HCT116 (cell line): ENCODE results near the gene ABCC8. TPM values are rescaled to one million over a fixed set of nuclear protein-coding genes. Genes with fewer than 3 reads are reported as not detected.

ENCODE experiments used
- ATAC-seq: fragments of 200-7000 bp; cut with Tn5 transposase; 2 replicates; pipeline ENCODE4 v1.9.1; 2020; ENCODE audit warnings: mild to moderate bottlenecking, moderate library complexity
- BruUV-seq: library from RNA; stranded (reverse); fragments of 400-500 nt; replicated peaks from 2 replicates; lab custom pipeline; 2021; lab: Mats Ljungman, UMichigan
- CTCF ChIA-PET: fragments of 300-600 bp; sonication (Branson Sonifier 250); formaldehyde crosslinking; loops from one replicate; lab custom pipeline; 2021; ENCODE audit warnings: antibody characterized with exemption; lab: Charles Lee
- POLR2A ChIA-PET: fragments of 300-600, 350-600 bp; sonication (Branson Sonifier 250); formaldehyde crosslinking; loops from one replicate; lab custom pipeline; 2021; ENCODE audit warnings: antibody characterized with exemption; lab: Charles Lee
- RAD21 ChIA-PET, 2 experiments: fragments of 300-600 bp; sonication (Branson Sonifier 250); formaldehyde crosslinking; loops; one replicate each; lab custom pipeline; 2023; ENCODE audit warnings: low total read pairs in 2 of 2; ENCODE audit not compliant: uncharacterized antibody in 2 of 2, unreplicated experiment in 2 of 2, low non-redundant PET in 1 of 2; lab: Charles Lee
- DNase-seq: peaks from one replicate; pipeline ENCODE4 v3.0.0-alpha.2; 2010; ENCODE audit warnings: low read depth, low spot score
- H2AFZ ChIP-seq: fragments of 200-600 bp; shearing (Covaris generic), sonication (generic); 2 replicates; pipeline ENCODE4 v1.6.1; 2017; ENCODE audit warnings: low read depth, mixed run types, mixed read lengths, antibody characterized with exemption, low read length; ENCODE audit not compliant: poor library complexity, severe bottlenecking
- H3K27ac ChIP-seq: 2 replicates; pipeline ENCODE4 v1.5.1; 2012; ENCODE audit warnings: low read depth, low read length
- H3K27me3 ChIP-seq: fragments of 200-600 bp; sonication (generic); 2 replicates; pipeline ENCODE4 v1.6.1; 2016; ENCODE audit warnings: mixed run types, low read length, mixed read lengths; ENCODE audit not compliant: insufficient read depth
- H3K36me3 ChIP-seq, 2 experiments: fragments of 200-500 bp in 1 of 2; fragments of 200-600 bp in 1 of 2; sonication (Bioruptor generic) in 1 of 2; sonication (generic) in 1 of 2; 2 replicates each; pipeline versions ENCODE4 v1.5.1 to v1.6.1; 2014 to 2016; ENCODE audit warnings: low read length in 2 of 2, inconsistent platforms in 1 of 2, mixed read lengths in 1 of 2, mixed run types in 1 of 2; ENCODE audit not compliant: insufficient read depth in 2 of 2, control insufficient read depth in 1 of 2
- H3K4me1 ChIP-seq, 2 experiments: fragments of 200-600 bp in 1 of 2; sonication (generic) in 1 of 2; 2 replicates each; pipeline versions ENCODE4 v1.5.1 to v1.6.1; 2012 to 2017; ENCODE audit warnings: low read length in 2 of 2, inconsistent platforms in 1 of 2, mild to moderate bottlenecking in 1 of 2, mixed read lengths in 1 of 2, mixed run types in 1 of 2, moderate library complexity in 1 of 2; ENCODE audit not compliant: insufficient read depth in 2 of 2, control insufficient read depth in 1 of 2
- H3K4me2 ChIP-seq: fragments of 200-600 bp; sonication (generic); 2 replicates; pipeline ENCODE4 v1.6.1; 2017; ENCODE audit warnings: mixed run types, low read length, mixed read lengths
- H3K4me3 ChIP-seq, 2 experiments: fragments of 200-600 bp in 1 of 2; sonication (generic) in 1 of 2; replicated peaks in 1 of 2; 2 replicates each; pipeline ENCODE4 v1.5.1; 2011 to 2016; ENCODE audit warnings: low read length in 2 of 2, control low read depth in 1 of 2, low read depth in 1 of 2, mild to moderate bottlenecking in 1 of 2, mixed read lengths in 1 of 2, mixed run types in 1 of 2
- H3K79me2 ChIP-seq: fragments of 200-600 bp; sonication (generic); 2 replicates; pipeline ENCODE4 v1.6.1; 2017; ENCODE audit warnings: mild to moderate bottlenecking, mixed run types, low read length, moderate library complexity, mixed read lengths; ENCODE audit not compliant: insufficient read depth
- H3K9ac ChIP-seq: fragments of 200-600 bp; sonication (generic); 2 replicates; pipeline ENCODE4 v1.6.1; 2016; ENCODE audit warnings: low read length, mixed read lengths
- H3K9me2 ChIP-seq: fragments of 200-600 bp; sonication (generic), shearing (Covaris generic); 2 replicates; pipeline ENCODE4 v1.6.1; 2017; ENCODE audit warnings: mixed run types, mild to moderate bottlenecking, moderate library complexity; ENCODE audit not compliant: insufficient read depth
- H3K9me3 ChIP-seq, 2 experiments: fragments of 200-500 bp in 1 of 2; fragments of 200-600 bp in 1 of 2; sonication (Bioruptor generic) in 1 of 2; sonication (generic) in 1 of 2; 2 replicates each; pipeline ENCODE4 v1.6.1; 2014 to 2017; ENCODE audit warnings: low read length in 2 of 2, mixed read lengths in 2 of 2, inconsistent platforms in 1 of 2, low read depth in 1 of 2, mild to moderate bottlenecking in 1 of 2, mixed run types in 1 of 2, moderate library complexity in 1 of 2; ENCODE audit not compliant: control insufficient read depth in 1 of 2, insufficient read depth in 1 of 2
- H4K20me1 ChIP-seq: fragments of 200-600 bp; sonication (generic), shearing (Covaris generic); 2 replicates; pipeline ENCODE4 v1.6.1; 2017; ENCODE audit warnings: mixed run types, mild to moderate bottlenecking, moderate library complexity; ENCODE audit not compliant: insufficient read depth
- ATF3 ChIP-seq: IDR thresholded peaks from 2 replicates; pipeline ENCODE4 v1.6.1; 2012
- CEBPB ChIP-seq: IDR thresholded peaks from 2 replicates; pipeline ENCODE4 v1.6.1; 2012; ENCODE audit warnings: low read depth
- CTCF ChIP-seq, 3 experiments: fragments of 200-600 bp in 1 of 3; sonication (generic) in 1 of 3; IDR thresholded peaks in 2 of 3; conservative IDR thresholded peaks in 1 of 3; 2 replicates each; pipeline ENCODE4 v1.5.1; 2012 to 2017; ENCODE audit warnings: low read depth in 2 of 3, low read length in 2 of 3, antibody characterized with exemption in 1 of 3, borderline replicate concordance in 1 of 3, control low read depth in 1 of 3, mild to moderate bottlenecking in 1 of 3, mixed read lengths in 1 of 3, mixed run types in 1 of 3, moderate library complexity in 1 of 3; ENCODE audit not compliant: insufficient read depth in 1 of 3
- EGR1 ChIP-seq: IDR thresholded peaks from 2 replicates; pipeline ENCODE4 v1.6.1; 2012; ENCODE audit warnings: low read depth
- ELF1 ChIP-seq: IDR thresholded peaks from 2 replicates; pipeline ENCODE4 v1.6.1; 2012; ENCODE audit warnings: low read depth, borderline replicate concordance
- EZH2phosphoT487 ChIP-seq: fragments of 200-600 bp; IDR thresholded peaks from 2 replicates; pipeline ENCODE4 v1.6.1; 2018; ENCODE audit warnings: antibody characterized with exemption, borderline replicate concordance
- FOSL1 ChIP-seq: IDR thresholded peaks from 2 replicates; pipeline ENCODE4 v1.6.1; 2012; ENCODE audit warnings: low read depth
- JUND ChIP-seq: IDR thresholded peaks from 2 replicates; pipeline ENCODE4 v1.6.1; 2012
- MAX ChIP-seq: IDR thresholded peaks from 2 replicates; pipeline ENCODE4 v1.6.1; 2012
- POLR2A ChIP-seq: IDR thresholded peaks from 2 replicates; pipeline ENCODE4 v1.7.0; 2011; ENCODE audit warnings: borderline replicate concordance; ENCODE audit not compliant: insufficient read depth, insufficient read length; ENCODE audit errors: extremely low read depth
- RAD21 ChIP-seq: IDR thresholded peaks from 2 replicates; pipeline ENCODE4 v1.6.1; 2012; ENCODE audit warnings: low read depth, mild to moderate bottlenecking
- REST ChIP-seq: IDR thresholded peaks from 2 replicates; pipeline ENCODE4 v1.6.1; 2012; ENCODE audit warnings: low read depth
- SIN3A ChIP-seq: IDR thresholded peaks from 2 replicates; pipeline ENCODE4 v1.6.1; 2012; ENCODE audit warnings: low read depth
- SP1 ChIP-seq: IDR thresholded peaks from 2 replicates; pipeline ENCODE4 v1.6.1; 2012; ENCODE audit warnings: low read depth
- SRF ChIP-seq: IDR thresholded peaks from 2 replicates; pipeline ENCODE4 v1.6.1; 2012; ENCODE audit warnings: low read depth
- TCF7L2 ChIP-seq: IDR thresholded peaks from 2 replicates; pipeline ENCODE4 v1.7.0; 2011; ENCODE audit warnings: borderline replicate concordance, inconsistent platforms; ENCODE audit not compliant: insufficient read depth, insufficient read length; ENCODE audit errors: extremely low read depth
- YY1 ChIP-seq: IDR thresholded peaks from 2 replicates; pipeline ENCODE4 v1.6.1; 2011; ENCODE audit warnings: low read length, low read depth, moderate library complexity, mild to moderate bottlenecking; ENCODE audit not compliant: insufficient replicate concordance; ENCODE audit errors: extremely low read depth
- ZBTB33 ChIP-seq: IDR thresholded peaks from 2 replicates; pipeline ENCODE4 v1.6.1; 2011; ENCODE audit warnings: mild to moderate bottlenecking, low read length, moderate library complexity; ENCODE audit not compliant: insufficient replicate concordance; ENCODE audit errors: extremely low read depth
- intact Hi-C: fragments of 100-400 bp; cut with micrococcal nuclease; formaldehyde crosslinking; loops from 2 replicates; pipeline ENCODE4 v1.10.0; 2022
- total RNA-seq: library from RNA; stranded (reverse); gene quantifications from one replicate; pipeline ENCODE4 v1.2.1, GENCODE V29; 2021; ENCODE audit not compliant: unreplicated experiment

Gene ABCC8
- total RNA-seq, 1 experiment from 2014 or later, result 0.39 TPM

GRCh38 chr11:17443000-17443399 is 33.6 kb downstream of the ABCC8 start:
- no peak for ATAC-seq
- Histone ChIP-seq H3K4me2 (no peak overlapping the region), H3K9me3 (no peaks in the 10 kb centered on the region), H3K9ac (no peak overlapping the region), H3K4me1 (no peaks in the 10 kb centered on the region), H2AFZ (no peak overlapping the region), H3K27ac (no peak overlapping the region), H3K27me3 (peaks cover 14% of the 10 kb centered on the region), H3K9me2 (no peaks in the 10 kb centered on the region), H3K36me3 (no peaks in the 10 kb centered on the region), H3K79me2 (no peaks in the 10 kb centered on the region), H3K4me3 (no peak overlapping the region), H4K20me1 (no peaks in the 10 kb centered on the region)
- ChIA-PET CTCF (no interaction called here), RAD21 (no interaction called here), POLR2A (no interaction called here)
- DNase-seq, result no peak
- BruUV-seq, result no TSS peak
- TF ChIP-seq ATF3 (no peak), YY1 (no peak), ELF1 (no peak), SIN3A (no peak), TCF7L2 (no peak), REST (no peak), JUND (no peak), SRF (no peak), CTCF (IDR thresholded peaks at IDR 0.05 in 2 of 3, conservative IDR thresholded peaks at IDR 0.05 in 1 of 3; ENCODE audit: borderline replicate concordance in 1 of 3, insufficient read depth in 1 of 3, low read depth in 2 of 3, low read length in 2 of 3) (no peak), EZH2phosphoT487 (no peak), EGR1 (no peak), MAX (no peak), ZBTB33 (no peak), SP1 (no peak), POLR2A (no peak), FOSL1 (no peak), CEBPB (no peak), RAD21 (no peak)
- intact Hi-C loops, result no loop called here
